HepG2 (cell line): Measurements from ENCODE around the gene ANTXR1. TPM values are rescaled to one million over a fixed set of nuclear protein-coding genes. Genes with fewer than 3 reads are reported as not detected.
A peak's percentile ranks its signal among the peaks of the same experiment; 100 is the strongest.

Experiments used
- ATAD3A ChIP-seq: sonication (generic); formaldehyde crosslinking; IDR thresholded peaks from 2 replicates; pipeline ENCODE4 v1.4.0; 2020; ENCODE audit warnings: missing genetic modification reagents
- CBFB ChIP-seq: sonication (generic); formaldehyde crosslinking; IDR thresholded peaks from 2 replicates; pipeline ENCODE4 v1.4.0; 2020; ENCODE audit warnings: missing genetic modification reagents
- HIVEP1 ChIP-seq: sonication (generic); formaldehyde crosslinking; IDR thresholded peaks from 2 replicates; pipeline ENCODE4 v1.4.0; 2020; ENCODE audit warnings: mild to moderate bottlenecking, missing genetic modification reagents
- IKZF1 ChIP-seq: fragments of 450-650 bp; IDR thresholded peaks from 2 replicates; pipeline ENCODE4 v1.7.1; 2016
- KDM3A ChIP-seq: IDR thresholded peaks from 2 replicates; pipeline ENCODE4 v1.6.1; 2018; ENCODE audit warnings: low read depth, missing compliant biosample characterization
- KLF13 ChIP-seq: sonication (generic); formaldehyde crosslinking; IDR thresholded peaks from 2 replicates; pipeline ENCODE4 v1.4.0; 2020; ENCODE audit warnings: mild to moderate bottlenecking, missing genetic modification reagents
- NFIB ChIP-seq: sonication (generic); formaldehyde crosslinking; IDR thresholded peaks from 2 replicates; pipeline ENCODE4 v1.9.0; 2021; ENCODE audit warnings: missing genetic modification reagents, mild to moderate bottlenecking, borderline replicate concordance
- SALL2 ChIP-seq: sonication (generic); formaldehyde crosslinking; IDR thresholded peaks from 2 replicates; pipeline ENCODE4 v1.8.1; 2023; ENCODE audit warnings: mild to moderate bottlenecking, missing genetic modification reagents, inconsistent platforms
- SMC3 ChIP-seq: IDR thresholded peaks from 2 replicates; pipeline ENCODE4 v1.6.1; 2011; ENCODE audit warnings: low read length, improper control_type of control experiment
- SUZ12 ChIP-seq: fragments of 150-350 bp; IDR thresholded peaks from 2 replicates; pipeline ENCODE4 v1.6.1; 2014; ENCODE audit warnings: low read depth, low read length
- SYNCRIP ChIP-seq: fragments of 200-400 bp; formaldehyde crosslinking; IDR thresholded peaks from 2 replicates; pipeline ENCODE4 v1.6.1; 2018; ENCODE audit warnings: mild to moderate bottlenecking, low read depth, low read length; ENCODE audit not compliant: insufficient read depth
- ZNF224 ChIP-seq: sonication (generic); formaldehyde crosslinking; IDR thresholded peaks from 2 replicates; pipeline ENCODE4 v1.5.0; 2020; ENCODE audit warnings: mild to moderate bottlenecking, missing genetic modification reagents
- ZNF33B ChIP-seq: sonication (generic); formaldehyde crosslinking; IDR thresholded peaks from 2 replicates; pipeline ENCODE4 v1.5.1; 2020; ENCODE audit warnings: mild to moderate bottlenecking, missing genetic modification reagents
- ZNF468 ChIP-seq: sonication (generic); formaldehyde crosslinking; IDR thresholded peaks from 2 replicates; pipeline ENCODE4 v1.8.0; 2022; ENCODE audit warnings: mild to moderate bottlenecking, moderate library complexity, missing genetic modification reagents
- ZNF546 ChIP-seq: sonication (generic); formaldehyde crosslinking; conservative IDR thresholded peaks from 2 replicates; pipeline ENCODE4 v1.8.1; 2023; ENCODE audit warnings: mild to moderate bottlenecking, missing genetic modification reagents
- ZNF652 ChIP-seq: IDR thresholded peaks from 2 replicates; pipeline ENCODE4 v1.6.1; 2016; ENCODE audit warnings: low read depth, borderline replicate concordance
- ZNF773 ChIP-seq: sonication (generic); formaldehyde crosslinking; IDR thresholded peaks from 2 replicates; pipeline ENCODE4 v1.4.0; 2020; ENCODE audit warnings: missing genetic modification reagents, borderline replicate concordance
- ZNF816 ChIP-seq: sonication (generic); formaldehyde crosslinking; IDR thresholded peaks from 2 replicates; pipeline ENCODE4 v1.8.0; 2022; ENCODE audit warnings: missing genetic modification reagents, mild to moderate bottlenecking, borderline replicate concordance
- ZNF850 ChIP-seq: sonication (generic); formaldehyde crosslinking; conservative IDR thresholded peaks from 2 replicates; pipeline ENCODE4 v1.9.0; 2021; ENCODE audit warnings: mild to moderate bottlenecking, missing genetic modification reagents
- polyA plus RNA-seq, 8 experiments: library from polyadenylated mRNA; depleted of rRNA in 3 of 8; stranded (reverse) in 7 of 8; unstranded in 1 of 8; fragments of >200 nt; fragmentation: Illumina TruSeq in 4 of 8; extraction: Trizol in 4 of 8; gene quantifications; 2 replicates each; pipeline versions ENCODE4 v1.2.1 to v1.2.3, GENCODE V29; 2011 to 2016; ENCODE audit warnings: low read depth in 4 of 8, missing spikeins in 1 of 8, mixed read lengths in 1 of 8; ENCODE audit not compliant: insufficient read depth in 1 of 8
- total RNA-seq, 5 experiments: library from RNA; depleted of rRNA; stranded (reverse); fragments of >200 nt; fragmentation: Illumina TruSeq; extraction: Trizol; gene quantifications; 2 replicates each; pipeline ENCODE4 v1.2.3, GENCODE V29; 2016; ENCODE audit warnings: low read depth in 1 of 5
- TF ChIP-seq, protein P1 (sequence below): sonication (generic); formaldehyde crosslinking; IDR thresholded peaks from 2 replicates; pipeline ENCODE4 v1.4.0; 2020; ENCODE audit warnings: mild to moderate bottlenecking, missing genetic modification reagents
- TF ChIP-seq, protein P2 (sequence below): sonication (generic); formaldehyde crosslinking; IDR thresholded peaks from 2 replicates; pipeline ENCODE4 v1.4.0; 2020; ENCODE audit warnings: missing genetic modification reagents

ANTXR1 gene
- total and polyA plus RNA-seq, 2 of the 13 experiments (the other 11 are each of a cell fraction or from before 2014, with no cell fraction given) = 4.5 to 12.7 TPM

DNA sequence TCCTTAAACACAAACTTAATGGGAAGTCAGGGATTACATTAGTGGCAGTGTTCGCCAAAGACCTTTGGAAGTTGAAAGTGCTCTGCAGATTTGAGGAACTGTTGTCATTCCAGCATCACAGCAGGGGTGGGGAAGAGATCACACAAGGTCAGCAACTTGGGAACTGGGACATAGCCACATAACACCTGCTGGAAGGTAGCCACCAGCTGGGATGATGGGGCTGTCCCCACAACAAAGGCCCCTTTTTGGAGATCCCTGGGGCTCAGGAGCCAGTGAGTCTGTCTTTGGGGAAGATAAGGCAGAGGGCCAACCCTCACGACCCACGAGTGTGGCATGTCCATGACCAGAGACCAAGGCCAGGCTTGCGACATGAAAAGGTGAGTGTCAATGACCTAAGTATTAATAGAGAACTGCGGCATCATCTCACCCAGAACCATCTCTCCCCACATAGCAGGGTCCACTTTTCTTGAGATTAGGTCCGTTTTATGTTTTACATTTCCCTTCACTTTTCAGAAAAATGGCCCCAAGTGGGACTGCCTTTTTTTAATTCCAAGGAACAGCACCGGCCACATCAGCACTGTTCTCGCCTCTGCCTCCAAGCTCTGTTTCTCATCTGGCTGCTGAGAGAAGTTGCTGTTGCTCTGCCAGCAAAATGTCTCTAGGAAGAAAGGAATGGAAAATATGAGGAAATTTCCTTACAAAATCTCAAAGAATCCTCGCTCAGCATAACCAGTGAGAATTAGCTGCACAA lies 267.1 kb downstream of the ANTXR1 start (continued):
- TF ChIP-seq ZNF546 (CRISPR knock-in tag) (no peak), ZNF652 (CRISPR knock-in tag) (no peak), CBFB (CRISPR knock-in tag) (peak; percentile 77; the same call in 1 of the 2 replicates), SMC3 (no peak), ZNF224 (CRISPR knock-in tag) (no peak), KDM3A (CRISPR knock-in tag) (no peak), ATAD3A (no peak), ZNF850 (CRISPR knock-in tag) (no peak), SUZ12 (no peak), NFIB (CRISPR knock-in tag) (no peak), IKZF1 (no peak), HIVEP1 (0 out of 2 replicates have a peak, but pooled peaks have one; percentile 1), ZNF773 (CRISPR knock-in tag) (no peak), SALL2 (CRISPR knock-in tag) (peak; percentile 81; the same call in 1 of the 2 replicates), ZNF468 (CRISPR knock-in tag) (no peak), SYNCRIP (no peak), ZNF33B (CRISPR knock-in tag) (no peak), KLF13 (CRISPR knock-in tag) (0 out of 2 replicates have a peak, but pooled peaks have one; percentile 37), ZNF816 (CRISPR knock-in tag) (no peak)
- TF ChIP-seq, protein P1, sequence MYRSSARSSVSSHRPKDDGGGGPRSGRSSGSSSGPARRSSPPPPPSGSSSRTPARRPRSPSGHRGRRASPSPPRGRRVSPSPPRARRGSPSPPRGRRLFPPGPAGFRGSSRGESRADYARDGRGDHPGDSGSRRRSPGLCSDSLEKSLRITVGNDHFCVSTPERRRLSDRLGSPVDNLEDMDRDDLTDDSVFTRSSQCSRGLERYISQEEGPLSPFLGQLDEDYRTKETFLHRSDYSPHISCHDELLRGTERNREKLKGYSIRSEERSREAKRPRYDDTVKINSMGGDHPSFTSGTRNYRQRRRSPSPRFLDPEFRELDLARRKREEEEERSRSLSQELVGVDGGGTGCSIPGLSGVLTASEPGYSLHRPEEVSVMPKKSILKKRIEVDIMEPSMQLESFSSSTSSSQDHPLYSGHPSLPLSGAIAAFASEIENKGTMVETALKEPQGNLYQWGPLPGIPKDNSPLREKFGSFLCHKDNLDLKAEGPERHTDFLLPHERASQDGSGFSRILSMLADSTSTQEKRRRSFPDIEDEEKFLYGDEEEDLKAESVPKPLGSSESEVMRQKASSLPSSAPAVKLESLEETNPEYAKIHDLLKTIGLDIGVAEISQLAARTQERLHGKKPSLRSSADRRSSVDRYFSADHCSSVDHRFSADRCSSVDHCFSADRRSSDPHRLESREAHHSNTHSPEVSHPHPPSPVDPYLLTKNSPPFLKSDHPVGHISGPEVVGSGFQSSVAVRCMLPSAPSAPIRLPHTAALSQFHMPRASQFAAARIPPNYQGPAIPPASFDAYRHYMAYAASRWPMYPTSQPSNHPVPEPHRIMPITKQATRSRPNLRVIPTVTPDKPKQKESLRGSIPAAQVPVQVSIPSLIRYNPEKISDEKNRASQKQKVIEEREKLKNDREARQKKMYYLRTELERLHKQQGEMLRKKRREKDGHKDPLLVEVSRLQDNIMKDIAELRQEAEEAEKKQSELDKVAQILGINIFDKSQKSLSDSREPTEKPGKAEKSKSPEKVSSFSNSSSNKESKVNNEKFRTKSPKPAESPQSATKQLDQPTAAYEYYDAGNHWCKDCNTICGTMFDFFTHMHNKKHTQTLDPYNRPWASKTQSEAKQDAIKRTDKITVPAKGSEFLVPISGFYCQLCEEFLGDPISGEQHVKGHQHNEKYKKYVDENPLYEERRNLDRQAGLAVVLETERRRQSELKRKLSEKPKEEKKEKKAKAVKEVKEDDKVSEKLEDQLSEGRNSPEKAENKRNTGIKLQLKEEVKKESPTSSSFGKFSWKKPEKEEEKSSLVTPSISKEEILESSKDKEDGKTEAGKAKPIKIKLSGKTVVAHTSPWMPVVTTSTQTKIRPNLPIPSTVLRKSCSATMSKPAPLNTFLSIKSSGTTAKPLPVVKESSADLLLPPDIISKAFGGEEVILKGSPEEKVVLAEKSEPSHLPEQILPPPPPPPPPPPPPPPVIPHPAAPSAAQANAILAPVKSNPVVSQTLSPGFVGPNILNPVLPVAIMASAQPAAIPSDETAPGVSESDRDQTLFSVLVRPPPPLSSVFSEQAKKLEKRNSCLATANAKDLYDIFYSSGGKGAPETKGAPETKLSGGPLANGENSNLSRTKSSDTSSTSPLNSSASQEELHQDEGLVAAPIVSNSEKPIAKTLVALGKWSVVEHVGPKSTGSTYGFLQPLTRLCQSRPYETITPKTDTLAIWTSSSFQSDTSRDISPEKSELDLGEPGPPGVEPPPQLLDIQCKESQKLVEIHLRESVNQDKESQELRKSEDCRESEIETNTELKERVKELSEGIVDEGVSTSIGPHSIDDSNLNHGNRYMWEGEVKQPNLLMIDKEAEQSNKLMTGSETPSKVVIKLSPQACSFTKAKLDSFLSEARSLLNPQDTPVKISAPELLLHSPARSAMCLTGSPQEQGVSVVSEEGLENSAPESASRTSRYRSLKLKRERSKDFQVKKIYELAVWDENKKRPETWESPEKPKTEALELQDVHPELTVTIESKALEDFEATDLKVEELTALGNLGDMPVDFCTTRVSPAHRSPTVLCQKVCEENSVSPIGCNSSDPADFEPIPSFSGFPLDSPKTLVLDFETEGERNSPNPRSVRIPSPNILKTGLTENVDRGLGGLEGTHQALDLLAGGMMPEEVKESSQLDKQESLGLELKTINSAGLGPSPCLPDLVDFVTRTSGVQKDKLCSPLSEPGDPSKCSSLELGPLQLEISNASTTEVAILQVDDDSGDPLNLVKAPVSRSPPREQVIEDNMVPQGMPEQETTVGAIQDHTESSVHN (CRISPR knock-in tag) = no peak
- TF ChIP-seq, protein P2, sequence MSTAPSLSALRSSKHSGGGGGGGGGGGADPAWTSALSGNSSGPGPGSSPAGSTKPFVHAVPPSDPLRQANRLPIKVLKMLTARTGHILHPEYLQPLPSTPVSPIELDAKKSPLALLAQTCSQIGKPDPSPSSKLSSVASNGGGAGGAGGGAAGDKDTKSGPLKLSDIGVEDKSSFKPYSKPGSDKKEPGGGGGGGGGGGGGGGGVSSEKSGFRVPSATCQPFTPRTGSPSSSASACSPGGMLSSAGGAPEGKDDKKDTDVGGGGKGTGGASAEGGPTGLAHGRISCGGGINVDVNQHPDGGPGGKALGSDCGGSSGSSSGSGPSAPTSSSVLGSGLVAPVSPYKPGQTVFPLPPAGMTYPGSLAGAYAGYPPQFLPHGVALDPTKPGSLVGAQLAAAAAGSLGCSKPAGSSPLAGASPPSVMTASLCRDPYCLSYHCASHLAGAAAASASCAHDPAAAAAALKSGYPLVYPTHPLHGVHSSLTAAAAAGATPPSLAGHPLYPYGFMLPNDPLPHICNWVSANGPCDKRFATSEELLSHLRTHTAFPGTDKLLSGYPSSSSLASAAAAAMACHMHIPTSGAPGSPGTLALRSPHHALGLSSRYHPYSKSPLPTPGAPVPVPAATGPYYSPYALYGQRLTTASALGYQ (CRISPR knock-in tag) = no peak; the same call in 1 of the 2 replicates
